HG02798 (cell line): ENCODE results near the gene WDR4.
"Not testable (repeated sequence)": the region's sequence is repeated elsewhere in the genome, so short reads cannot be mapped to it uniquely, and the experiment has no call there.

Source experiments
- ATAC-seq: cut with Tn5 transposase; IDR thresholded peaks from one replicate; pipeline ENCODE4 v1.9.1; 2021; ENCODE audit warnings: mild to moderate bottlenecking; ENCODE audit not compliant: unreplicated experiment, poor library complexity

Gene WDR4

GRCh38 chr21:42878993-42879787 lies at the start of gene WDR4:
Gene WDR4 (minus strand): TSS chr21:42879539. CDS start chr21:42879495, 44 bp downstream.
- ATAC-seq = peak; percentile 91

- not testable (repeated sequence) for ATAC-seq
These were observed 48.3 kb upstream of the WDR4 start for GRCh38 chr21:42927474-42928200.

- ATAC-seq = no peak
These were observed 46.0 kb upstream of the WDR4 start, which contains the start of gene ERVH48-1 for GRCh38 chr21:42925114-42925926. Gene ERVH48-1 (minus strand): TSS chr21:42925630. CDS start chr21:42919006, 6,624 bp downstream.

GRCh38 chr21:42924433-42924751 lies 45.1 kb upstream of the WDR4 start:
- no peak for ATAC-seq

- ATAC-seq = peak; percentile 51
These were observed 44.5 kb upstream of the WDR4 start for GRCh38 chr21:42923553-42924432.

GRCh38 chr21:42922918-42923317 lies 43.6 kb upstream of the WDR4 start:
- ATAC-seq = no peak

- no peak for ATAC-seq
These were observed 42.6 kb upstream of the WDR4 start for GRCh38 chr21:42921927-42922326.

GRCh38 chr21:42918291-42918690 lies 39.0 kb upstream of the WDR4 start:
- no peak for ATAC-seq

GRCh38 chr21:42913476-42913875 lies 34.1 kb upstream of the WDR4 start:
- ATAC-seq = no peak

- not testable (repeated sequence) for ATAC-seq
These were observed 32.6 kb upstream of the WDR4 start for GRCh38 chr21:42911920-42912319.

- ATAC-seq = not testable (repeated sequence)
These were observed 29.1 kb upstream of the WDR4 start for GRCh38 chr21:42908484-42908883.

- ATAC-seq = no peak
These were observed 26.9 kb upstream of the WDR4 start for GRCh38 chr21:42906233-42906632.

GRCh38 chr21:42905195-42905594 lies 25.9 kb upstream of the WDR4 start:
- no peak for ATAC-seq

- no peak for ATAC-seq
These were observed 24.5 kb upstream of the WDR4 start for GRCh38 chr21:42903817-42904216.

GRCh38 chr21:42900446-42900845 lies 21.1 kb upstream of the WDR4 start:
- ATAC-seq = no peak

- ATAC-seq = peak; percentile 96
These were observed 13.8 kb upstream of the WDR4 start, which contains the start of gene NDUFV3 for GRCh38 chr21:42892931-42893755. Gene NDUFV3 (plus strand): TSS chr21:42893309. CDS start chr21:42893334, 25 bp downstream.

GRCh38 chr21:42892582-42892930 lies 13.2 kb upstream of the WDR4 start:
- ATAC-seq = no peak

GRCh38 chr21:42887326-42887725 lies 8.0 kb upstream of the WDR4 start:
- ATAC-seq = no peak

- no peak for ATAC-seq
These were observed 4.6 kb upstream of the WDR4 start for GRCh38 chr21:42883921-42884320.
